ENCODE results near the gene ROMO1. TPM values are rescaled to one million over a fixed set of nuclear protein-coding genes. Genes with fewer than 3 reads are reported as not detected.
"Not testable (repeated sequence)": the region's sequence is repeated elsewhere in the genome, so short reads cannot be mapped to it uniquely, and the experiment has no call there.

ROMO1 gene
- total RNA-seq, 4 donors from 2014 or later, result 57.4 to 242 (median 150) TPM

DNA sequence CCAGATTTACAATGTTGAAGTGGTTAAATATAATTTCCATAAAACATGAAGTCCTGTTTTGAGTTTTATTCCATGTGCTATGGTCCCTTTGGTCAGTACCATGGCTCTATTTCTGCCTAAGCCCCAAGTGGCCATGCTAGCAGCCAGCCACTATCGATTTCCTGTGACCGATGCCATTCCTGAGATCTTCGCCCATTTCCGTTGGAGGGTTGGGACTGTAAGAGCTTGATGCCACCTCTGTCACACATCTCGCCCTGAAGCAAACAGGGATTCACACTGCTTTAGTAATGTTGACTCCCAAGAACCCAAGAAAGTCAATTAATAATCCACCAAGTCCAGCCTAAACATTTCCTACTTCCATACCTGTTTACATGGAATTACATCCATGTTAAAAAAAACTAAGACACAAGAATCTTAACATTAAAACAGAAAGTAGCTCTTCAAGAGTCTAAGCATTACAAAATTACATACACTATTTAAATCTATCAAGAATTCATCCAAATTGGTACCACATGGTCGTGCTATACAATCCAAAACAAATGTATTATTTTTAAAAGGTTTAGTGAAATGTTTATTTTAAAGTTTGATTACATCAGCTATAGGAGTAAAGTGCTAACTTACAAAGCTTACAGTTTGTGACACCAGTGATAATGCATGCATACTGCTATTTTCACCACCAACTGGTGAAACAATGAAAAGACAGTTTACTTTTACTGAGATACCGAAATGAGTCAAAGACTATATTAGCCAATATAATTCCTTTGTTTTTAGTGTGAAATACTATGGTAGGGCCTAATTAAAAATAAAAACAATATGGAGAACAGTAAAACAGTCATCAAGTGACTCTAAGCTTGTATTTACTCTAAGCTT, 40.3 kb downstream of the ROMO1 start:
- intact Hi-C loops (cut with DNase I; ENCODE audit: low total_unique reads), result no loop called here
- H3K4me3 ChIP-seq (ENCODE audit: low read depth, poor library complexity, severe bottlenecking), result no peak overlapping the region
- TF ChIP-seq, protein P1, sequence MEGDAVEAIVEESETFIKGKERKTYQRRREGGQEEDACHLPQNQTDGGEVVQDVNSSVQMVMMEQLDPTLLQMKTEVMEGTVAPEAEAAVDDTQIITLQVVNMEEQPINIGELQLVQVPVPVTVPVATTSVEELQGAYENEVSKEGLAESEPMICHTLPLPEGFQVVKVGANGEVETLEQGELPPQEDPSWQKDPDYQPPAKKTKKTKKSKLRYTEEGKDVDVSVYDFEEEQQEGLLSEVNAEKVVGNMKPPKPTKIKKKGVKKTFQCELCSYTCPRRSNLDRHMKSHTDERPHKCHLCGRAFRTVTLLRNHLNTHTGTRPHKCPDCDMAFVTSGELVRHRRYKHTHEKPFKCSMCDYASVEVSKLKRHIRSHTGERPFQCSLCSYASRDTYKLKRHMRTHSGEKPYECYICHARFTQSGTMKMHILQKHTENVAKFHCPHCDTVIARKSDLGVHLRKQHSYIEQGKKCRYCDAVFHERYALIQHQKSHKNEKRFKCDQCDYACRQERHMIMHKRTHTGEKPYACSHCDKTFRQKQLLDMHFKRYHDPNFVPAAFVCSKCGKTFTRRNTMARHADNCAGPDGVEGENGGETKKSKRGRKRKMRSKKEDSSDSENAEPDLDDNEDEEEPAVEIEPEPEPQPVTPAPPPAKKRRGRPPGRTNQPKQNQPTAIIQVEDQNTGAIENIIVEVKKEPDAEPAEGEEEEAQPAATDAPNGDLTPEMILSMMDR (IDR thresholded peaks at IDR 0.05), result no peak
- no peak for TF ChIP-seq POLR2A (IDR thresholded peaks at IDR 0.05)
- WGBS, 2 donors, result 47 to 50% methylated on average over 7 of the region's 7 CpGs
- no peak for DNase-seq (ENCODE audit: low spot score in 2 of 2)

DNA sequence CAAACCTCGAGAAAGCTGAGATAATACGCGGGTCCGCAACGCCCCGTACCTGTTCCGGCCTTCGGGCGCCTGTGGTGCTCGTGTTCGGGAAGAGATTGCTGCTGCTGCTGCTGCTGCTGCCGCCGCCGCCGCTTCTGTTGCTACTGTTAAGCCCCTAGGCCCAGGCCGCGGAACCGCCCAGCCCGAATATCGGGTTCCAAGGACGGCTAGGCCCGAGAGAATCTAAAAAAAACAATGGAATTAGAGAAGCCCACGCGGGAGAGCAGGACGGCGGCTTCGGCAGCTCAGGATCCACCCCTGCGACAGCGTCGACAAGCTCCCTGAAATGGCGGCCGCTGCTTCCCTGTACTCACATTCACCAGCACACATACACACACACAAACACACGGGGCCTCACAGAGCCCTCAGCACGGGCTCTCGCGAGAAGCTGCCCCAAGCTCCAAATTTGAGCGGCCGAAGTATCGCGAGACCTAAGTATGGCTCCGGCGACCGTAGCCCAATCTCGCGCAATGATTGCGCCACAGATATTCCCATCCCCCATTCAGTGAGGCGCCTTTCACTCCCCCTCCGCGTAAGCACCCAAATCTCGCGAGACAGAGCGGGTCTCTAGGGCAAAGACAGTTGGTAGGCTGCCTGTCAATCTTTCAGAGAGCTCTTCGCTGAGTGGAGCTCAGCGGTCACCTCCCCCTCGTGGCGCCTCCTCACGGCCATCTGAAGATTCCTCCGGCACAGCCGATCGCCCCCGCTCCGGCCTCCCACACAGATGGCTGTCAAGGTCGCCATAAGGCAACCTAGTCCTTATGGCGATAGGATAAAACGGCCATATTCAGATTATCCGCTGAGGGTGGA, 42.9 kb downstream of the ROMO1 start, which contains the start of gene RBM39:
TSS of gene RBM39 (minus strand) at position 369 of the 849 bp plus-strand sequence. CDS start 1,386 bp downstream, outside the sequence.
- peak in 1 of 2 donors; percentile 97 for TF ChIP-seq POLR2A (IDR thresholded peaks at IDR 0.05)
- TF ChIP-seq, protein P1 (IDR thresholded peaks at IDR 0.05), result peak in 1 of 3 donors; percentile 36
- peak within 1 kb of the TSS; percentile 88 for H3K4me3 ChIP-seq (ENCODE audit: low read depth, poor library complexity, severe bottlenecking)
- intact Hi-C loops (cut with DNase I; ENCODE audit: low total_unique reads), result no loop called here
- 0 to 1% methylated on average over 64 to 66 of the region's 66 CpGs for WGBS, 2 donors
- DNase-seq (ENCODE audit: low spot score in 2 of 2), result peak; percentile 100

- no peak for TF ChIP-seq POLR2A (IDR thresholded peaks at IDR 0.05)
- TF ChIP-seq, protein P1 (IDR thresholded peaks at IDR 0.05), result no peak
- 1 to 3% methylated on average over 8 of the region's 8 CpGs for WGBS, 2 donors
- no peak for DNase-seq (ENCODE audit: low spot score in 2 of 2)
- intact Hi-C loops (cut with DNase I; ENCODE audit: low total_unique reads), result no loop called here
- peak overlapping the region; percentile 34 for H3K4me3 ChIP-seq (ENCODE audit: low read depth, poor library complexity, severe bottlenecking)
Measured at GRCh38 chr20:35742741-35743523, 43.7 kb downstream of the ROMO1 start.

GRCh38 chr20:35743693-35744491, 44.7 kb downstream of the ROMO1 start:
- TF ChIP-seq POLR2A (IDR thresholded peaks at IDR 0.05), result no peak
- no peak overlapping the region for H3K4me3 ChIP-seq (ENCODE audit: low read depth, poor library complexity, severe bottlenecking)
- WGBS, 2 donors, result 69 to 73% methylated on average over 15 of the region's 15 CpGs
- DNase-seq (ENCODE audit: low spot score in 2 of 2), result peak in 1 of 2 donors; percentile 86
- intact Hi-C loops (cut with DNase I; ENCODE audit: low total_unique reads), result no loop called here

DNA sequence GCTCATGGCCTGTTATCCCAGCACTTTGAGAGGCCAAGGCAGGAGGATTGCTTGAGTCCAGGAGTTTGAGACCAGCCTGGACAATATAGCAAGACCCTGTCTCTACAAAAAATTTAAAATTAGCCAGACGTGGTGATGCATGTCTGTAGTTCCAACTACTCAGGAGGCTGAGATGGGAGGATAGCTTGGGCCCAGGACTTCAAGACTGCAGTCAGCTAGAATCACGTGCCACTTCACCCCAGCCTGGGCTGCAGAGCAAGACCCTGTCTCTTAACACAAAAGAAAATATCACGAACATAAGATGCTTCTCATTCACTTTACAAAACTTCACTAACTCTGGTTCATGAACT, 45.3 kb downstream of the ROMO1 start:
- intact Hi-C loops (cut with DNase I; ENCODE audit: low total_unique reads); H3K4me3 ChIP-seq (ENCODE audit: low read depth, poor library complexity, severe bottlenecking): not testable (repeated sequence)
- DNase-seq (ENCODE audit: low spot score in 2 of 2), result peak in 1 of 2 donors; percentile 65
- 92 to 93% methylated on average over 3 of the region's 3 CpGs for WGBS, 2 donors

Other genes with a start within 250 kb of the ROMO1 start
- 10 to 100 TPM; 17.9 to 49.5 (median 28.9) TPM for gene CEP250, start 243.8 kb upstream of the ROMO1 start, total RNA-seq
- gene C20orf173, start 169.8 kb upstream of the ROMO1 start, total RNA-seq, result not detected
- 100 to 1,000 TPM; 148 to 222 (median 201) TPM for gene ERGIC3, start 157.3 kb upstream of the ROMO1 start, total RNA-seq
- gene SPAG4, start 83.6 kb upstream of the ROMO1 start, total RNA-seq, result 1 to 10 TPM in 3 of 4 donors, not detected in 1; 1.2 to 2.5 (median 1.9) TPM
- 100 to 1,000 TPM in 2 of 4 donors, 10 to 100 TPM in 2; 51.8 to 172 (median 122) TPM for gene CPNE1, start 34.5 kb upstream of the ROMO1 start, total RNA-seq
- 10 to 100 TPM; 13.5 to 27.8 (median 21.4) TPM for gene RBM12, start 34.5 kb upstream of the ROMO1 start, total RNA-seq
- 10 to 100 TPM; 39.6 to 48.4 (median 44.0) TPM for gene NFS1, start 53 bp upstream of the ROMO1 start, total RNA-seq
- 100 to 1,000 TPM; 165 to 303 (median 188) TPM for gene RBM39, start 42.9 kb downstream of the ROMO1 start, total RNA-seq
- gene PHF20, start 72.6 kb downstream of the ROMO1 start, total RNA-seq, result 10 to 100 TPM; 30.5 to 53.3 (median 33.4) TPM